ENCODE data around the gene ATG9B.

ATG9B gene

DNA sequence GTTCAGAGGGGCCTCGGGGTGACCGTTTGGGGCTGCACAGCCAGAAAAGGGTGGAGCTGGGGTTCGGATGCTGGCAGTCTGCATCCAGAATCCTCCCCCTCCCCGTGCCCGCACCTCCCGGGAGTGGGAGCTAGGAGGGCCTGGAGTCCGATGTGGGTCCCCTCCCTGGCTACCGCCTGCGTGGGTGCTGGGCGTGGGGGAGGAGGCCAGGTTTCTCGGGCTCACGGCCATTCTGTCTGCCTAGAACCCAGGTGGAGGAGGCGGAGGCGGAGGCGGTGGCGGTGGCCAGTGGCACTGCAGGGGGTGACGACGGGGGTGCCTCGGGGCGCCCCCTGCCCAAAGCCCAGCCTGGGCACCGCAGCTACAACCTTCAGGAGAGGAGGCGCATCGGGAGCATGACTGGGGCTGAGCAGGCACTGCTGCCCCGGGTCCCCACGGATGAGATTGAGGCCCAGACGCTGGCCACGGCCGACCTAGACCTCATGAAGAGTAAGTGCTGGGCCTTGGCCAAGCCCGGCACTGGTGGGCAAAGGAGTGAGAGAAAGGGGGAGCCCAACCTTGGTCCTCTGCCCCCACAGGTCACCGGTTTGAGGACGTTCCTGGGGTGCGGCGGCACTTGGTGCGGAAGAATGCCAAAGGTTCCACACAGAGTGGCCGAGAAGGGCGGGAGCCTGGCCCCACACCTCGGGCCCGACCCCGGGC, 42.1 kb upstream of the ATG9B start:
- no peak overlapping the region for H3K9ac ChIP-seq (ENCODE audit: low read depth, low read length, poor library complexity, severe bottlenecking)
- H3K9me2 ChIP-seq (replicated peaks; ENCODE audit: low read depth, low read length) = no peaks in the 10 kb centered on the region
- H3K79me2 ChIP-seq (ENCODE audit: insufficient read depth, low read length) = peaks cover 13% of the 10 kb centered on the region
- H3K4me1 ChIP-seq (ENCODE audit: insufficient read depth, low read length, poor library complexity, severe bottlenecking) = peaks cover 6% of the 10 kb centered on the region
- H4K20me1 ChIP-seq (ENCODE audit: insufficient read depth, low read length, poor library complexity, severe bottlenecking) = peaks cover 12% of the 10 kb centered on the region
- H3K4me3 ChIP-seq (ENCODE audit: low read length, poor library complexity, severe bottlenecking) = no peak overlapping the region
- no peaks in the 10 kb centered on the region for H3K9me3 ChIP-seq (ENCODE audit: insufficient read depth, low read depth, low read length)
- TF ChIP-seq, protein P1, sequence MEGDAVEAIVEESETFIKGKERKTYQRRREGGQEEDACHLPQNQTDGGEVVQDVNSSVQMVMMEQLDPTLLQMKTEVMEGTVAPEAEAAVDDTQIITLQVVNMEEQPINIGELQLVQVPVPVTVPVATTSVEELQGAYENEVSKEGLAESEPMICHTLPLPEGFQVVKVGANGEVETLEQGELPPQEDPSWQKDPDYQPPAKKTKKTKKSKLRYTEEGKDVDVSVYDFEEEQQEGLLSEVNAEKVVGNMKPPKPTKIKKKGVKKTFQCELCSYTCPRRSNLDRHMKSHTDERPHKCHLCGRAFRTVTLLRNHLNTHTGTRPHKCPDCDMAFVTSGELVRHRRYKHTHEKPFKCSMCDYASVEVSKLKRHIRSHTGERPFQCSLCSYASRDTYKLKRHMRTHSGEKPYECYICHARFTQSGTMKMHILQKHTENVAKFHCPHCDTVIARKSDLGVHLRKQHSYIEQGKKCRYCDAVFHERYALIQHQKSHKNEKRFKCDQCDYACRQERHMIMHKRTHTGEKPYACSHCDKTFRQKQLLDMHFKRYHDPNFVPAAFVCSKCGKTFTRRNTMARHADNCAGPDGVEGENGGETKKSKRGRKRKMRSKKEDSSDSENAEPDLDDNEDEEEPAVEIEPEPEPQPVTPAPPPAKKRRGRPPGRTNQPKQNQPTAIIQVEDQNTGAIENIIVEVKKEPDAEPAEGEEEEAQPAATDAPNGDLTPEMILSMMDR (conservative IDR thresholded peaks at IDR 0.05; ENCODE audit: low read length) = no peak
- TF ChIP-seq EZH2phosphoT487 (IDR thresholded peaks at IDR 0.05; ENCODE audit: borderline replicate concordance) = no peak
- H3K4me2 ChIP-seq (ENCODE audit: low read depth, low read length, poor library complexity, severe bottlenecking) = no peak overlapping the region
- peaks cover 55% of the 10 kb centered on the region; the same call in 1 of the 2 replicates for H3K36me3 ChIP-seq (ENCODE audit: insufficient read depth, low read length)
- H3K27me3 ChIP-seq (ENCODE audit: insufficient read depth, low read length, poor library complexity, severe bottlenecking) = no peaks in the 10 kb centered on the region
- no peaks in the 10 kb centered on the region for H3F3A ChIP-seq (ENCODE audit: low read depth)
- H2AFZ ChIP-seq (ENCODE audit: low read length) = no peak overlapping the region

DNA sequence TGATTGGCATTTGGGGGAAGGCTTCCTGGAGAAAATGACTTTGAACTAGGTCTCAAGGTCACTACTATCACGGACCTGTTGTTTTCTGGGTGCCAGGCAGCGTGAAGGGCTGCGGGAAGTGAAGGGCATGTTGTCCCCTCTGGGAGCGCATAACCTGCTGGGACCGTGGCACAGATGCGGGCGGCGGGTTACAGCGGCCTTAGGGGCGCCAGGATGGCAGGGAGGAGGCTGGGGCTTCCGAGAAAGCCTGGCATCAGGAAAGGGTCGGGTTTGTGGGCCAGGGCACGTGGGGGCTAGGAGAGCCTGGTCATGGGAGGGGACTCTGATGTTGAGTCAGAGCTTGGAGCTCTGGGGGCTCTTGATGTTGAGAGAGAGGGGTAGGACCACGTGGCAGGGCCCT, 41.2 kb upstream of the ATG9B start:
- Histone ChIP-seq H3K4me1 (ENCODE audit: insufficient read depth, low read length, poor library complexity, severe bottlenecking) (peaks cover 13% of the 10 kb centered on the region), H2AFZ (ENCODE audit: low read length) (no peak overlapping the region), H3F3A (ENCODE audit: low read depth) (no peaks in the 10 kb centered on the region), H3K4me3 (ENCODE audit: low read length, poor library complexity, severe bottlenecking) (no peak overlapping the region), H3K9me3 (ENCODE audit: insufficient read depth, low read depth, low read length) (no peaks in the 10 kb centered on the region), H3K27me3 (ENCODE audit: insufficient read depth, low read length, poor library complexity, severe bottlenecking) (no peaks in the 10 kb centered on the region), H3K9me2 (replicated peaks; ENCODE audit: low read depth, low read length) (no peaks in the 10 kb centered on the region), H3K9ac (ENCODE audit: low read depth, low read length, poor library complexity, severe bottlenecking) (no peak overlapping the region), H3K36me3 (ENCODE audit: insufficient read depth, low read length) (peaks cover 46% of the 10 kb centered on the region; the same call in 1 of the 2 replicates), H3K79me2 (ENCODE audit: insufficient read depth, low read length) (peaks cover 22% of the 10 kb centered on the region), H4K20me1 (ENCODE audit: insufficient read depth, low read length, poor library complexity, severe bottlenecking) (peaks cover 20% of the 10 kb centered on the region), H3K4me2 (ENCODE audit: low read depth, low read length, poor library complexity, severe bottlenecking) (no peak overlapping the region)
- TF ChIP-seq, protein P1 (conservative IDR thresholded peaks at IDR 0.05; ENCODE audit: low read length) = no peak
- no peak for TF ChIP-seq EZH2phosphoT487 (IDR thresholded peaks at IDR 0.05; ENCODE audit: borderline replicate concordance)

DNA sequence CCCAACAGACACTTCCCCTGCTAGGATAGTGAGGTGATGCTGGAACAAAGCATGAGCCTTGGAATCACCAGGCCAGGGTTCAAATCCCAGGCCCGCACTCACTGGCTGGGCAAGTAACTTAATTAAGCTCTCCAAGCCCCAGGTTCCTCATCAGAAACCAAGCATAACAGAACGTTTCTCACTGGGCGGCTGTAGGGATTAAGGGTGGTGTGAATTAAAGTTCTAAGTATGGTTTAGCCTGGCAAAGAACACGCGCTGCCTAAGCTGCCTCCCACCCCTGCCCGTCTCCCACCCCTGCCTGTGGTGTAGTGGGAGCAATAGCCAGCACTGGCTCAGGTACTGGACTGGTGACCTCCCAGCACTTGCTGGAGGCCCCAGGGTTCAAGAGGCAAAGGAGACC, 40.7 kb upstream of the ATG9B start:
- Histone ChIP-seq H3K27me3 (ENCODE audit: insufficient read depth, low read length, poor library complexity, severe bottlenecking) (no peaks in the 10 kb centered on the region), H3K9ac (ENCODE audit: low read depth, low read length, poor library complexity, severe bottlenecking) (no peak overlapping the region), H3K4me1 (ENCODE audit: insufficient read depth, low read length, poor library complexity, severe bottlenecking) (peaks cover 13% of the 10 kb centered on the region), H3F3A (ENCODE audit: low read depth) (no peaks in the 10 kb centered on the region), H3K4me3 (ENCODE audit: low read length, poor library complexity, severe bottlenecking) (no peak overlapping the region), H3K9me2 (replicated peaks; ENCODE audit: low read depth, low read length) (no peaks in the 10 kb centered on the region), H3K9me3 (ENCODE audit: insufficient read depth, low read depth, low read length) (no peaks in the 10 kb centered on the region), H3K4me2 (ENCODE audit: low read depth, low read length, poor library complexity, severe bottlenecking) (no peak overlapping the region), H4K20me1 (ENCODE audit: insufficient read depth, low read length, poor library complexity, severe bottlenecking) (peaks cover 26% of the 10 kb centered on the region), H2AFZ (ENCODE audit: low read length) (no peak overlapping the region), H3K79me2 (ENCODE audit: insufficient read depth, low read length) (peaks cover 27% of the 10 kb centered on the region), H3K36me3 (ENCODE audit: insufficient read depth, low read length) (peaks cover 41% of the 10 kb centered on the region; the same call in 1 of the 2 replicates)
- TF ChIP-seq EZH2phosphoT487 (IDR thresholded peaks at IDR 0.05; ENCODE audit: borderline replicate concordance) = no peak
- TF ChIP-seq, protein P1 (conservative IDR thresholded peaks at IDR 0.05; ENCODE audit: low read length) = no peak
